ENCODE data around the gene CABP7.

CABP7 gene

DNA sequence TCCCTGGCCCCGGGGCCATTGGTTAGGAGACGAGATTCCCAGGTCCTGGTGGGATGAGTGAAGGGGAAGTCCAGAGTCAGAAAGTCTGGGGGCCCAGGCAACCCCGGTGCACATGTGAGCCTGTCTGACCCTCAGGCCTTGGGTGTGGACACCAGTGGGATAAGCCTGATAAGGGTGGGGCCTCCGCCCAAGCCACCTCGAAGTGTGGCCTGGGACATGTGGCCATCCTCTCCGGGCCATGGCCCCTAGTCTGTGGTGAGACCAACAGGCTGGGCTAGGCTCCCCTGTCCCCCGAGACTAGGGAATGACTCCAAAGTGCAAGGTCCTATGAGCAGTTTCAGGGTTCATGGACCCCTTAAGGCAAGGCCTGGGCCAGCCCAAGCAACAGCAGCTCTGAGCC lies 6.3 kb downstream of the CABP7 start:
- DNase-seq = no peak

DNA sequence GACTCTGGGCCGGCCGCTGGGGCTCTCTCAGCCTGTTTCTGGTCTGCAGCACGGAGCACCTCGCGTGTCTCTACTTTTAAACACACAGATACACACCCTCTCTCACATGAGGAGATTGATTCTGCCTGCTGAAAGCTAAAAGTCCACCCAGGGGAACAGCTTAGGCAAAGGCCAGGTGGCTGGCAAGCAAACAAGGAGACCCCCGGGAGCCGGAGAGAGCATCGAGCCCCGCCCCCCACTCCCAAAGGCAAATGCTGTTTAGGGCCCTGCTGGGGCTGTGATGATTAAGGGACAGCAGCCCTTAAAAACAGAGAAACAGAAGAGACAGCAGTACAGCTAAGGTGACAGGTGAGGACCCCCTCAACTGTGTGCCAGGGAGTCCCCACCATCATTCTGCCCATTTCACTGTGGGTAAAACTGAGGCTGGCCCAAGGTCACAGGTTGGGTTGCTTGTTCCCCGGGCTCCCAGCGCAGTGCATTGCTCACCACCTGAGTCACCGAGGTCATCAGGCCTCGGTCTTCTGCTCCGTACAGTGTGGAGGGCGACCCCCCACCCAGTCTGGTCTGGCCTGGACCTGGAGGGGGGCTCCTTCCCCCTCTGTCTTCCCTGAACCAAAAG lies 6.8 kb downstream of the CABP7 start:
- DNase-seq = no peak

DNA sequence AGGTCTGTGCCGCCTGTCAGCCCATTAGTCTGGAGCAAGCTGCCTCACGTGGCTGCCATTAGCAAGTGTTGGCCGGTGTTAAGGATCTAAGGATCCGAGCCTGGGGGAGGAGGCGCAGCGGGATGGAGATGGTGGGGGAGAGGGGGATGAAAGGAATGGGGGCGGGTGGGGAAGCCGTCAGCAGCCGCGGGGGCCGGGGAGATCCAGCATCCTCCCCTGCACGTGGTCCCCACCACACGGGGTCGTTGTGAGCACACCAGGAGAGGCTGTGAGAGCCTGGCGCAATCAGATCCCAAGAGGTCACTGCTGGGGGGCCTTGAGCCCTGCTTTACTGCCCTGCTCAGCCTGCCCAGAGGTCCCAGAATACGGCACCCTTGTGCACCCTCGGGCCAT lies 7.3 kb downstream of the CABP7 start:
- no peak for DNase-seq

DNA sequence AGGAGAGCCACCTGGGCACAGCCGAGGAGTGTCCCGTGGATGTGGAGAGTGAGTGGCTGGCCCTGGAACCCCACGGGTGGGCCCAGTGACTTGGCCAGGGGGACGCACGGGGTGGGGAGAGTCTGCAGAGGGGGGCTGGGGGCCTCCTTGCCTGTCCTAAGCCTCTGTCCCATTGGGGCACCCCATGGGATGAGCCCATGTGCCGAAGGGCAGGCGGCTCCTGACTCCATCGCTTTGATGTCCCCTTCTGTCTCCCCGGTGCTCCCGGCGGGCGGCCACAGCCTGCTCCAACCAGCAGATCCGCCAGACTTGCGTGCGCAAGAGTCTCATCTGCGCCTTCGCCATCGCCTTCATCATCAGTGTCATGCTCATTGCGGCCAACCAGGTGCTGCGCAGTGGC lies 9.4 kb downstream of the CABP7 start:
- no peak for DNase-seq

- no peak for DNase-seq
Measured at GRCh38 chr22:29731058-29731850, 11.5 kb downstream of the CABP7 start.

DNA sequence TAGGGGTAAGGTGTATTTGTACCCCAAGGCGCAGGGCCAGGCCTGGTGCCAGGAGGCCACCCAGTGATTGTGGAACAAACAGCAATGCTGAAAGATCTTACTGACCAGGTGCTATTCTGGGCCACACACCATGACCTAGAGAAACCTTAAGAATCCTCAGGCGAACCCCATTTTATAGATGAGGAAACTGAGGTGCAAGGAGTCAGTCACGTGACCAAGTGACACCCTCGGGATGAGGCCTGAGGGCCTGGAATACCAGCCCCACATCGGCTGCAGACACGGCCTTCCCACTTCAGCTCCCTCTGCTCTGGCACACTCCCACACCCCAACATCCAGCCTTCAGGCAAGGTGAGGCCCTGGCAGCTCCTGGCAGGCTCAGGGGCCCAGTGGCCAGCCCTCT lies 13.1 kb downstream of the CABP7 start:
- no peak for DNase-seq

DNA sequence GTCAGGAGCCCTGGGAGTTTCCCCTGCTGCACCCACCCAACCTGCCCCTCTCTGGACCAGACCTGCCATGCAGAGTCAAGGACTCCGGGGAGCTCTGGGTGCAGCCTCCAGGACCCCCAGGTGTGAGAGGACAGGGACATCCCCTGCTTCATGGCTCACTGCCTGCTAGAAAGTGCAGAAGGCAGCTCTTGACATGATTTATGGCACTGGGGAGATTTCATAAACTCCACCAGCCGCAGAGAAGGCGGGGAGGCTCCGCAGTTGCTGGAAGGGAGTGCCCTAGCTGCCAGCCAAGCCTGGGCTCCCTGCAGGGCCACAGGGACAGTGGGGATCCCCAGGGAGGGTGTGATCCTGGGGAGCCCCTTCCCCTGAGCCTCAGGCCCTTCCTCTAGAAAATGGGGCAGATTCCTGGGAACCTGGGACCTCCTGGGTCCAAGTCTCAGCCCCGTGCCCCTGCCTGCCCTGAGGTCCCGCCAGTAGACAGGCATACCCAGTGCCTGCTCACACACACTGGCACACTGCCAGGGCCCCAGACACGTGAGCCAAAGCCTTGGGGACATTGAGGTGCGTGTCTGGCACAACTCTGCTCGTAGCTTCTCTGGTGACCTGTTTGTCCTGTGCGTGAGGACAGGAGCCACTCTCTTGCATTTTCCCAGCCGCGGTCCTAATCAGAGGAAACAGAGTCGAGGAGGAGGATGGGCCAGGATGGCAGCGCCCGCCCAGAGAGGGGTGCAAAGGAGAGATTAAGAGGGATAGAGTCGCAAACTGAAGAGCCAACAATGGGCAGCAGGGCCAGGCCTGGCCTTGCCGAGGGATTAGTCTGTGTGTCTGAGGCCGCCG lies 13.8 kb downstream of the CABP7 start:
- peak; percentile 87 for DNase-seq

DNA sequence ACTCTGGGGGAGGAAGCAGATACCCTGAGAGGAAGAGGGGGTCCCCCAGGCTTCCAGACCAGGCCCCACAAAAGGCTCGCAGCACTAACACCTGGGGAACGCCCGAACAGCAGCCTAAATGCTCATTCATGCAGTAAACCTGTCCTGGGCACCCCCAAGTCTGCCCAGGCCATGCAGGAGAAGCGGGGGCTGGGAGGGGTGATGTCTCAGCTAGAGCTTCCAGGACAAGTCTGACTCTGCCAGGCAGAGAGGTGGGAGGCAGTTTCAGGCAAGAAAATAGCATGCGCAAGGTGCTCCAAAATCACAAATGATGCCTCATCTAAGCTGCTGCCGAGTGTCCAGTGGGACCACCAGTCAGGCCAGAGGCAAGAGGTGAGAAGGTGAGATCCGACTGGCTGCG lies 14.6 kb downstream of the CABP7 start:
- DNase-seq = no peak

DNA sequence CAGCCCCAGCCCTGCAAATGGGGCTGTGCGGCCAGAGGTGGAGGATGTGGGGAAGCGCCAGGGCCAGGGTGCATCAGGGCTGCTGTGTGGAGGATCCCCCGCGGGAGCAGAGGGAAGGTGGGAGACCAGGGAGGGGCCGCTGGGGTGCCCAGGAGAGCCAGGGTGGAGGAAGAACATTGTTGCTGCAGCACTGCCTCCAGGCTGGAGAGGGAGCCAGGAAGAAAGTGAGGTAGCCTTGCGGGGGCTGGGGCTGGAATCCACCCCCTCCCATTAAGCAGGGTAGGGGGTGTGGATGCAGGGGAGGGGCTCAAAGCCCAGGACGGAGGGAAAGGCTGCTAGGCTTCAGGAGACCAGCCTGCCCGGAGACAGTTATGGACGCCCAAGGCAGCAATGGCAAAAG lies 15.0 kb downstream of the CABP7 start:
- DNase-seq = no peak

DNA sequence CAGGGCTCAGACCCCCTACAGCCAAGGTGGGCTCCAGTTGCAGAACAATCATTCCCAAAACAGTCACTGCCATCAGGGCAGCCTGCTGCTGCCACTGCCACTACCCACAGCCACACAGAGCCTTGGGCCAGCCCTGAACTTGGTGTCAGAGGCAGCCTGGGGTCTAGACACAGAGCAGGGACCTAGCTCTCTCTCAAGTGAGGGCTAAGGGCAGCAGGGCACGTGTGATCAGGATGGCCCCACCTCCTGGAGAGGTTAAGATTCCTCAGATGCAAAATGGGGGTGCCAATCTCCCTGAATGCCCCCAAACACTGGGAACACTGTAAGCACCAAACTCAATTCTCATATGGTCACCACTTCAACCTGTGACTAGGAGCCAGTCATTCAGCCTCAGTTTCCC lies 15.6 kb downstream of the CABP7 start:
- DNase-seq = no peak

DNA sequence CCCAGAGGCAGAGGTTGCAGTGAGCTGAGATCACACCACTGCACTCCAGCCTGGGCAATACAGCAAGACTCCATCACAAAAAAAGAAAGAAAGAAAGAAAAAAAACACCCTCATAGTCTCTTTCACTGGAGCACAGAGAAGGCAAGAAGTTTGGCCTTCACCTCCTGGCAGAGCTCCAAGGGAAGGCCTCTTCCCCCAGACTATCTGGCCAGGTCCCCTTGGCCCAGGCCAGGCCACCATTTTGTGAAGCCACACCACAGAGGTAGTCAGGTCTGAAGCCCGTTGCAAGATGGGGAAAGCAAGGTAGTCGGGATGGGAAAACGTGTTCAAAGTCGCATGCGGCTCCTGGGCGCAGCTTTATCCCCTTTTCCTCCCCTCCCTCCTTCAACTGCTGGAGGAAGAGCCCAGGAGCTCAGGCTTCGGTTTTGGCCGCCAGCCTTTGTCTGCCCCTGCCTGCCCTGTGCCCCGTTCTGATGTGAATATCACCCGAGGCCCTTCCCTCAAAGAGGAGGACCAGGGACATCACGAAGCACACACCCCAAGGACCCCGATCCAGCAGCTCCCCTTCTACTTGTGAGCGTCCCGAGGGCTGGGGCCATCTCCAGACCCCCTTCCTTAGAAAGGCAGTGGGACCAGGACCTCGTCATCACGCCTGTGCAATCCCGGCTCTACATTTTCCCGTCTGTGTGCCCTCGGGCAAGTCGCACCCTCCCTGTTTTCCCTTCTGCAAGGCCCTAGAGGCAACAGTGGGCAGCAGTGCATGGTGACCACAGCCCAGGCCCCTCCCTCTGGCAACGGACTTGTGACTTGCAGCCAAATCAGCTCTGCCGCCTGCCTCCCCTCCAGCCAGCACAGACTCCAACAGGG lies 17.7 kb downstream of the CABP7 start:
- DNase-seq = no peak

- no peak for DNase-seq
Measured at GRCh38 chr22:29738118-29738815, 18.5 kb downstream of the CABP7 start.

- DNase-seq = no peak
Measured at GRCh38 chr22:29739346-29739875, 19.6 kb downstream of the CABP7 start.

DNA sequence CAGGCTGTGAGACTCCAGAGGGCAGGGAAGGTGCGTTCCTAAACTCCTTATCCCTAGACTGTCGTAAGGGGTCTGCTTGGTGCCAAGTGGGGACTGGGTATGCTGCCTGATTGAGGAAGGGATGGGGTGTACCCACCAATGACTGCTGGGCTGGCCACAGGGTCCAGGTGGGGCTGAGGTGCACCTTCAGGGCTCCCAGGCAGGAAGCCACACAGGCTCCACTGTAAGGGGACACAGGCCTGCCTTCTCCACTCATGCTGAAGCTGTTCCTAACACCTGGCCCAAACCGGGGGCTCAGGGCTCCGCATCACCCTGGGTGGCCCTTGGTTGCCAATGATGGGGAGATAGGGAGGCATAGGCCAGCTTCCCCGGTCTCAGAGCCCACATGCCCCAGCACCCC lies 20.4 kb downstream of the CABP7 start:
- no peak for DNase-seq

DNA sequence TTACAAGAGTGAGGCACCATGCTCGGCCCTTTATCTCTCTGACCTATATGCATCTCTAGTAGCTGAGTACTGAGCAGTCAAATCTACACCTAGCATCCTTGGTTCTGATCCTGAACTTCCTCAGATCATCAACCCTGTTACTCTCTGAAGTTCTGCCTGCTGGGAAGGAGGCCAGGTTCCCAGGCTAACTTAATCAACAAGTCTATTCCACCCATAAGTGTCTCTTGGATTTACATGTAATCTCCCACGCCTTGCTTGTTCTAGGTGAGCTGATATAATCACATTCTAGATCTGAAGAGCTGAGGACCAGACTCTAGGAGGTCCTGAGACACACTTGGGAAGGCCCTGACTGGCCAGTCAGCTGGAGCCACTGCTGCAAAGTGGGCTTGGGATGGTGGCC lies 22.1 kb downstream of the CABP7 start:
- DNase-seq = no peak

- DNase-seq = no peak
Measured at GRCh38 chr22:29742326-29742725, 22.5 kb downstream of the CABP7 start.

- DNase-seq = peak; percentile 66
Measured at GRCh38 chr22:29744902-29745301, 25.1 kb downstream of the CABP7 start.

DNA sequence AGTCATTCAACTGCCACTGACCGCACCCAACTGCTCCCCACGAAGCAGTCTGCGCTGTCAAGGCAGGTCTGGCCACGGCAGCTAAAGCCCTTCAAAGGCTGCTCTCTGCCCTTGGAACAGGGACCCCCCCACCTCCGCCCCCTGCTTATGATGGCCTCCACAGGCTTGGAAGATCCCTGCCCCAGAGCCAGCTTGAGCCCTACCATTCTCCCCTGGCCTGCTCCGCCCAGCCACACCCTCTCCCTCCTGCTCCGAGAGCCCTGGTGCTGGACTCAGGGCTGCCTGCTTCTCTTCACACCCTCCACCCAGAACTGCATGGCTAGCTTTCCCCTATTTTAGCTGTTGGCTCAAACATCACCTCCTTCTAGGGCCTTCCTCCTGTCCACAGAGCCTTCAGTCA lies 28.0 kb downstream of the CABP7 start:
- DNase-seq = no peak

DNA sequence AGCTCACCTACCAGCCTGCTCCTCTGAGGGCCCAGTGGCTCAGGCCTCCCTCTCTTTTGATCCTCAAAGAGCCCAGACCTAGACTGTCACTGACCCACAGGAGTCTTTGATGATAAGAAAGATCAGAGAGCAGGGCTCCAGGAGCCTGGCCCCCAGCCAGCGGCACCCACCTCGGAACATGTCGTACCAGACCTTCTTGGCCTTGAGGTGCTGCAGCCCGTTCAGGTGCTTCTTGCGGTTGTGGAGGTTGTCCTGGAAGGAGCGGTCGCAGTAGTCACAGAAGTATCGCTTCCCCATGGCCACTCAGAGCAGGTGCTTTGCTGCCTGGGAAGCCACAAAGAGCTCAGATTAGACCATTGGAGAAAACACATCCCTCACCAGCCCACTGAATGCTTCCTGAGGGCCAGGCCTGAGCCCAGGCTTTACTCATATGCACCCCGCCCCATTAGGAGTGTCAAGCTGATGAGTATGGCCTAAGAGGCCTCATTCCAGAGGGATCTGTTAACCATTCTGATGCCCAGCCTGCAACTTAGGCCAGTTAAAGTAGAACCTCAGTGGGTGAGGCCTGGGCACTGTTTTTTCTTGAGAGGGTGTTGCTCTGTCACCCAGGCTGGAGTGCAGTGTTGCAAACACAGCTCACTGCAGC lies 28.6 kb downstream of the CABP7 start:
- no peak for DNase-seq

DNA sequence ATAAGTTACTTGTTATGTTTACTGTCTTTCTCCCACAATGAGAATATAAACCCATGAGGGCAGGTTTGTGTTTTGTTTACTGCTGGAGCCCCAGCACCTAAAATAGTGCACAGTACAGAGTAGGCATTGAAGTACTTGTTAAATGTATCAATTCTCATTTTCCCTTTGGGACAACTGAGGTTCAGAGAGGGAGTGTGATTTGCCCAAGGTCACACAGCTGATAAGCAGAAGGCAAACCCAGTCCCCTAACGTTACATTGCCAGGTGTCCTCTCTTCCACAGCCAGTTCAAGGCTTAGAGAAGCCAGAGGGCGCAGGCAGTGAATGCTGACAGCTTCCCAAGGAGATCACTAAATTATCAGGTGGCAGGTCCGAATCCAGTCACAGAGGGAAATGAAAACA lies 30.2 kb downstream of the CABP7 start:
- no peak for DNase-seq
